Right lobe of liver (tissue), 4 donors: ENCODE results near the gene SSH2.

Source experiments
- CTCF ChIP-seq, 4 donors: fragments of 200-600 bp in 3 of 4; fragments of 450-650 bp in 1 of 4; IDR thresholded peaks; one replicate each; pipeline versions ENCODE4 v1.5.1 to v1.8.0; 2016 to 2022; ENCODE audit warnings: antibody characterized with exemption in 4 of 4, mild to moderate bottlenecking in 2 of 4
- POLR2A ChIP-seq: fragments of 450-650 bp; IDR thresholded peaks from one replicate; pipeline ENCODE4 v1.6.1; 2017; ENCODE audit warnings: antibody characterized with exemption, mild to moderate bottlenecking
- donor health status: DM: no; HTN: no; CAD: no.
- donor health status: DM: no; HTN: no; CAD: no.
- donor health status: DM: no; HTN: yes; CAD: no.

- TF ChIP-seq POLR2A (no peak), CTCF (IDR thresholded peaks at IDR 0.05) (no peak)
These were observed 341.9 kb downstream of the SSH2 start for GRCh38 chr17:29588017-29588561.
